HepG2 (cell line): ENCODE data around the gene RAB30. TPM values are rescaled to one million over a fixed set of nuclear protein-coding genes. Genes with fewer than 3 reads are reported as not detected.

ENCODE experiments used
- ASH2L ChIP-seq: fragments of 300-600, 200-600 bp; sonication (generic); IDR thresholded peaks from 2 replicates; pipeline ENCODE4 v1.7.0; 2017; ENCODE audit warnings: low read depth, mild to moderate bottlenecking, moderate library complexity, mixed read lengths, low read length; ENCODE audit not compliant: insufficient read length
- ATF2 ChIP-seq: sonication (generic); formaldehyde crosslinking; IDR thresholded peaks from 2 replicates; pipeline ENCODE4 v1.4.0; 2020; ENCODE audit warnings: missing genetic modification reagents
- CTCF ChIP-seq: sonication (generic); formaldehyde crosslinking; IDR thresholded peaks from 2 replicates; pipeline ENCODE4 v1.5.0; 2020; ENCODE audit warnings: mild to moderate bottlenecking, missing genetic modification reagents, moderate library complexity
- GABPB1 ChIP-seq: IDR thresholded peaks from 2 replicates; pipeline ENCODE4 v1.6.1; 2016; ENCODE audit warnings: mild to moderate bottlenecking, missing genetic modification reagents, moderate library complexity, missing compliant biosample characterization
- GRHL1 ChIP-seq: sonication (generic); formaldehyde crosslinking; conservative IDR thresholded peaks from 2 replicates; pipeline ENCODE4 v1.8.0; 2022; ENCODE audit warnings: missing genetic modification reagents
- HOXA3 ChIP-seq: sonication (generic); formaldehyde crosslinking; IDR thresholded peaks from 2 replicates; pipeline ENCODE4 v1.5.0; 2020; ENCODE audit warnings: missing genetic modification reagents
- MAFG ChIP-seq: sonication (generic); formaldehyde crosslinking; IDR thresholded peaks from 2 replicates; pipeline ENCODE4 v1.5.1; 2020; ENCODE audit warnings: mild to moderate bottlenecking, missing genetic modification reagents
- MBNL3 ChIP-seq: fragments of 250-450 bp; sonication (Bioruptor Pico); conservative IDR thresholded peaks from 2 replicates; pipeline ENCODE4 v1.8.0; 2022; ENCODE audit warnings: mild to moderate bottlenecking, inconsistent platforms
- MEIS1 ChIP-seq: sonication (generic); formaldehyde crosslinking; IDR thresholded peaks from 2 replicates; pipeline ENCODE4 v1.9.0; 2021; ENCODE audit warnings: mild to moderate bottlenecking, missing genetic modification reagents, moderate library complexity, borderline replicate concordance
- MTF2 ChIP-seq: sonication (generic); formaldehyde crosslinking; IDR thresholded peaks from 2 replicates; pipeline ENCODE4 v1.5.0; 2020; ENCODE audit warnings: missing genetic modification reagents, borderline replicate concordance
- NBN ChIP-seq: fragments of 450-650 bp; conservative IDR thresholded peaks from 2 replicates; pipeline ENCODE4 v1.6.1; 2017
- NKX3-1 ChIP-seq: sonication (generic); formaldehyde crosslinking; IDR thresholded peaks from 2 replicates; pipeline ENCODE4 v1.5.0; 2020; ENCODE audit warnings: missing genetic modification reagents
- SIX4 ChIP-seq: sonication (generic); formaldehyde crosslinking; IDR thresholded peaks from 2 replicates; pipeline ENCODE4 v1.4.0; 2020; ENCODE audit warnings: missing genetic modification reagents
- SMARCE1 ChIP-seq: fragments of 450-650 bp; IDR thresholded peaks from 2 replicates; pipeline ENCODE4 v1.6.1; 2017; ENCODE audit warnings: borderline replicate concordance
- STAT5B ChIP-seq: sonication (generic); formaldehyde crosslinking; IDR thresholded peaks from 2 replicates; pipeline ENCODE4 v1.4.0; 2020; ENCODE audit warnings: missing genetic modification reagents
- TFDP2 ChIP-seq: sonication (generic); formaldehyde crosslinking; IDR thresholded peaks from 2 replicates; pipeline ENCODE4 v1.4.0; 2020; ENCODE audit warnings: missing genetic modification reagents
- THAP8 ChIP-seq: sonication (generic); formaldehyde crosslinking; IDR thresholded peaks from 2 replicates; pipeline ENCODE4 v1.5.1; 2020; ENCODE audit warnings: missing genetic modification reagents, mild to moderate bottlenecking, borderline replicate concordance
- ZNF234 ChIP-seq: sonication (generic); formaldehyde crosslinking; conservative IDR thresholded peaks from 2 replicates; pipeline ENCODE4 v1.5.1; 2020; ENCODE audit warnings: mild to moderate bottlenecking, missing genetic modification reagents
- ZNF430 ChIP-seq: sonication (generic); formaldehyde crosslinking; IDR thresholded peaks from 2 replicates; pipeline ENCODE4 v1.9.0; 2021; ENCODE audit warnings: mild to moderate bottlenecking, missing genetic modification reagents
- ZNF572 ChIP-seq: sonication (generic); formaldehyde crosslinking; IDR thresholded peaks from 2 replicates; pipeline ENCODE4 v1.5.1; 2020; ENCODE audit warnings: mild to moderate bottlenecking, missing genetic modification reagents
- ZNF616 ChIP-seq: sonication (generic); formaldehyde crosslinking; IDR thresholded peaks from 2 replicates; pipeline ENCODE4 v1.5.0; 2020; ENCODE audit warnings: low read depth, mild to moderate bottlenecking, missing genetic modification reagents
- ZNF720 ChIP-seq: sonication (generic); formaldehyde crosslinking; IDR thresholded peaks from 2 replicates; pipeline ENCODE4 v1.4.0; 2020; ENCODE audit warnings: missing genetic modification reagents
- ZNF737 ChIP-seq: sonication (generic); formaldehyde crosslinking; IDR thresholded peaks from 2 replicates; pipeline ENCODE4 v1.5.0; 2020; ENCODE audit warnings: missing genetic modification reagents, mild to moderate bottlenecking, borderline replicate concordance
- ZNF747 ChIP-seq: sonication (generic); formaldehyde crosslinking; IDR thresholded peaks from 2 replicates; pipeline ENCODE4 v1.8.1; 2023; ENCODE audit warnings: missing genetic modification reagents, mild to moderate bottlenecking, borderline replicate concordance
- polyA plus RNA-seq, 8 experiments: library from polyadenylated mRNA; depleted of rRNA in 3 of 8; stranded (reverse) in 7 of 8; unstranded in 1 of 8; fragments of >200 nt; fragmentation: Illumina TruSeq in 4 of 8; extraction: Trizol in 4 of 8; gene quantifications; 2 replicates each; pipeline versions ENCODE4 v1.2.1 to v1.2.3, GENCODE V29; 2011 to 2016; ENCODE audit warnings: low read depth in 4 of 8, missing spikeins in 1 of 8, mixed read lengths in 1 of 8; ENCODE audit not compliant: insufficient read depth in 1 of 8
- total RNA-seq, 5 experiments: library from RNA; depleted of rRNA; stranded (reverse); fragments of >200 nt; fragmentation: Illumina TruSeq; extraction: Trizol; gene quantifications; 2 replicates each; pipeline ENCODE4 v1.2.3, GENCODE V29; 2016; ENCODE audit warnings: low read depth in 1 of 5

The RAB30 gene
- total and polyA plus RNA-seq, 2 of the 13 experiments (the other 11 are each of a cell fraction or from before 2014, with no cell fraction given): 3.7 to 5.0 TPM

- peak; percentile 42 for TF ChIP-seq CTCF (CRISPR knock-in tag)
- TF ChIP-seq ZNF747 (CRISPR knock-in tag): peak; percentile 46; the same call in 1 of the 2 replicates
- TF ChIP-seq GABPB1 (CRISPR knock-in tag): peak; percentile 76
- TF ChIP-seq MBNL3: no peak
- TF ChIP-seq ZNF737: no peak
- TF ChIP-seq ZNF616 (CRISPR knock-in tag): no peak
- 0 out of 2 replicates have a peak, but pooled peaks have one; percentile 40 for TF ChIP-seq TFDP2 (CRISPR knock-in tag)
- no peak for TF ChIP-seq SMARCE1
- TF ChIP-seq MEIS1 (CRISPR knock-in tag): 0 out of 2 replicates have a peak, but pooled peaks have one; percentile 23
- TF ChIP-seq ZNF720 (CRISPR knock-in tag): no peak
- peak; percentile 56 for TF ChIP-seq ASH2L
- no peak for TF ChIP-seq MAFG (CRISPR knock-in tag)
- peak; percentile 88 for TF ChIP-seq HOXA3 (CRISPR knock-in tag)
- no peak for TF ChIP-seq NBN
- TF ChIP-seq ZNF234 (CRISPR knock-in tag): no peak
- TF ChIP-seq GRHL1 (CRISPR knock-in tag): no peak
- TF ChIP-seq ZNF572 (CRISPR knock-in tag): no peak
- no peak for TF ChIP-seq STAT5B (CRISPR knock-in tag)
- no peak for TF ChIP-seq MTF2 (CRISPR knock-in tag)
- TF ChIP-seq SIX4 (CRISPR knock-in tag): peak; percentile 61; the same call in 1 of the 2 replicates
- TF ChIP-seq ATF2: peak; percentile 76
- 0 out of 2 replicates have a peak, but pooled peaks have one; percentile 59 for TF ChIP-seq NKX3-1
- TF ChIP-seq ZNF430 (CRISPR knock-in tag): no peak; the same call in 1 of the 2 replicates
- TF ChIP-seq THAP8 (CRISPR knock-in tag): no peak
Observed at GRCh38 chr11:83007909-83008580, 63.7 kb downstream of the RAB30 start (continued).
